IMR-90 (cell line): ENCODE measurements around the gene CTRL. TPM values are rescaled to one million over a fixed set of nuclear protein-coding genes. Genes with fewer than 3 reads are reported as not detected.

Source experiments
- ATAC-seq: fragments of 200-7000 bp; cut with Tn5 transposase; 2 replicates; pipeline ENCODE4 v1.9.1; 2020; ENCODE audit warnings: low read depth, mild to moderate bottlenecking, moderate library complexity
- BruUV-seq: library from RNA; stranded (reverse); fragments of 400-500 nt; replicated peaks from 2 replicates; lab custom pipeline; 2021; lab: Mats Ljungman, UMichigan
- CTCF ChIA-PET: fragments of 300-600 bp; formaldehyde crosslinking; extraction: SDS; loops from one replicate; lab custom pipeline; 2021; ENCODE audit warnings: antibody characterized with exemption; lab: Yijun Ruan, JAX
- POLR2A ChIA-PET: fragments of 300-600 bp; sonication (Branson Sonifier 250); formaldehyde crosslinking; loops from one replicate; lab custom pipeline; 2022; ENCODE audit warnings: antibody characterized with exemption; ENCODE audit not compliant: unreplicated experiment; lab: Charles Lee
- DNase-seq: peaks from one replicate; pipeline ENCODE4 v3.0.0; 2013
- H2AFZ ChIP-seq: replicated peaks from 2 replicates; pipeline ENCODE3; 2013; ENCODE audit warnings: low read length, mild to moderate bottlenecking; ENCODE audit not compliant: poor library complexity
- H2AK5ac ChIP-seq: 2 replicates; pipeline ENCODE4 v1.6.1; 2013; ENCODE audit warnings: low read depth, low read length, inconsistent platforms
- H2AK9ac ChIP-seq: replicated peaks from 2 replicates; pipeline ENCODE3; 2013; ENCODE audit warnings: mild to moderate bottlenecking, low read depth, low read length, moderate library complexity; ENCODE audit not compliant: poor library complexity
- H2BK120ac ChIP-seq: 2 replicates; pipeline ENCODE4 v1.6.1; 2013; ENCODE audit warnings: low read depth, low read length, inconsistent platforms
- H2BK15ac ChIP-seq: 3 replicates; pipeline ENCODE4 v1.6.1; 2013; ENCODE audit warnings: low read depth, low read length, inconsistent platforms
- H2BK20ac ChIP-seq: 2 replicates; pipeline ENCODE4 v1.6.1; 2013; ENCODE audit warnings: low read depth, mild to moderate bottlenecking, inconsistent platforms, low read length, moderate library complexity
- H2BK5ac ChIP-seq: 2 replicates; pipeline ENCODE4 v1.6.1; 2013; ENCODE audit warnings: mild to moderate bottlenecking, low read depth, low read length, inconsistent platforms; ENCODE audit not compliant: poor library complexity, severe bottlenecking
- H3K14ac ChIP-seq: replicated peaks from 2 replicates; pipeline ENCODE4 v1.6.1; 2013; ENCODE audit warnings: low read depth, low read length, inconsistent platforms
- H3K18ac ChIP-seq: 2 replicates; pipeline ENCODE4 v1.6.1; 2013; ENCODE audit warnings: low read depth, low read length, control low read depth
- H3K23ac ChIP-seq: 2 replicates; pipeline ENCODE4 v1.6.1; 2013; ENCODE audit warnings: low read depth, low read length, inconsistent platforms
- H3K27ac ChIP-seq: 2 replicates; pipeline ENCODE4 v1.5.1; 2013; ENCODE audit warnings: mild to moderate bottlenecking, control low read depth, low read length; ENCODE audit not compliant: insufficient read depth
- H3K27me3 ChIP-seq: 2 replicates; pipeline ENCODE4 v1.6.1; 2013; ENCODE audit warnings: low read length; ENCODE audit not compliant: control insufficient read depth, insufficient read depth
- H3K36me3 ChIP-seq: 2 replicates; pipeline ENCODE4 v1.6.1; 2013; ENCODE audit warnings: low read length, mixed read lengths; ENCODE audit not compliant: control insufficient read depth, insufficient read depth
- H3K4ac ChIP-seq: 2 replicates; pipeline ENCODE4 v1.6.1; 2013; ENCODE audit warnings: low read depth, low read length, inconsistent platforms
- H3K4me1 ChIP-seq: 2 replicates; pipeline ENCODE4 v1.6.1; 2013; ENCODE audit warnings: low read length, mixed read lengths; ENCODE audit not compliant: control insufficient read depth, insufficient read depth
- H3K4me2 ChIP-seq: 2 replicates; pipeline ENCODE4 v1.6.1; 2013; ENCODE audit warnings: low read depth, mild to moderate bottlenecking, control low read depth, low read length, moderate library complexity
- H3K4me3 ChIP-seq: 2 replicates; pipeline ENCODE4 v1.5.1; 2013; ENCODE audit warnings: low read depth, mild to moderate bottlenecking, control low read depth, low read length, moderate library complexity; ENCODE audit not compliant: insufficient read depth
- H3K56ac ChIP-seq: 2 replicates; pipeline ENCODE4 v1.6.1; 2013; ENCODE audit warnings: low read length, inconsistent platforms; ENCODE audit not compliant: insufficient read depth; ENCODE audit errors: extremely low read depth
- H3K79me1 ChIP-seq, 2 experiments: 2 replicates each; pipeline ENCODE4 v1.6.1; 2013; ENCODE audit warnings: low read length in 2 of 2, inconsistent platforms in 1 of 2, low read depth in 1 of 2
- H3K9ac ChIP-seq: 2 replicates; pipeline ENCODE4 v1.6.1; 2013; ENCODE audit warnings: low read depth, low read length, control low read depth
- H3K9me1 ChIP-seq: 2 replicates; pipeline ENCODE4 v1.6.1; 2013; ENCODE audit warnings: low read length, inconsistent platforms; ENCODE audit not compliant: insufficient read depth
- H3K9me3 ChIP-seq: 2 replicates; pipeline ENCODE4 v1.6.1; 2013; ENCODE audit warnings: low read length; ENCODE audit not compliant: control insufficient read depth, insufficient read depth
- H4K20me1 ChIP-seq: 2 replicates; pipeline ENCODE4 v1.6.1; 2013; ENCODE audit warnings: low read length, inconsistent platforms; ENCODE audit not compliant: insufficient read depth
- H4K5ac ChIP-seq: 2 replicates; pipeline ENCODE4 v1.6.1; 2013; ENCODE audit warnings: mild to moderate bottlenecking, low read depth, low read length, control low read depth
- H4K8ac ChIP-seq, 2 experiments: 2 replicates each; pipeline ENCODE4 v1.6.1; 2013; ENCODE audit warnings: low read depth in 2 of 2, low read length in 2 of 2, control low read depth in 1 of 2, inconsistent platforms in 1 of 2
- H4K91ac ChIP-seq: 2 replicates; pipeline ENCODE4 v1.6.1; 2013; ENCODE audit warnings: low read depth, low read length, inconsistent platforms; ENCODE audit not compliant: insufficient read depth
- BHLHE40 ChIP-seq: fragments of 150-350 bp; IDR thresholded peaks from 2 replicates; pipeline ENCODE4 v1.6.1; 2016; ENCODE audit warnings: mild to moderate bottlenecking, low read depth, low read length
- CEBPB ChIP-seq: IDR thresholded peaks from 2 replicates; pipeline ENCODE4 v1.6.1; 2012; ENCODE audit warnings: low read depth, low read length, improper control_type of control experiment
- CHD1 ChIP-seq: IDR thresholded peaks from 2 replicates; pipeline ENCODE4 v1.6.1; 2012; ENCODE audit warnings: low read depth, low read length, improper control_type of control experiment
- FOS ChIP-seq: fragments of 150-350 bp; IDR thresholded peaks from 2 replicates; pipeline ENCODE4 v1.6.1; 2016; ENCODE audit warnings: low read depth, low read length
- MAFK ChIP-seq: IDR thresholded peaks from 2 replicates; pipeline ENCODE4 v1.6.1; 2012; ENCODE audit warnings: low read depth, low read length, improper control_type of control experiment
- MAZ ChIP-seq: IDR thresholded peaks from 2 replicates; pipeline ENCODE4 v1.6.1; 2012; ENCODE audit warnings: low read depth, mild to moderate bottlenecking, low read length, improper control_type of control experiment, moderate library complexity, borderline replicate concordance
- MXI1 ChIP-seq: IDR thresholded peaks from 2 replicates; pipeline ENCODE4 v1.6.1; 2012; ENCODE audit warnings: low read depth, mild to moderate bottlenecking, low read length, moderate library complexity, borderline replicate concordance
- RAD21 ChIP-seq: IDR thresholded peaks from 2 replicates; pipeline ENCODE4 v1.6.1; 2012; ENCODE audit warnings: low read length, improper control_type of control experiment
- RCOR1 ChIP-seq: IDR thresholded peaks from 2 replicates; pipeline ENCODE4 v1.6.1; 2012; ENCODE audit warnings: mild to moderate bottlenecking, low read length, improper control_type of control experiment; ENCODE audit not compliant: insufficient replicate concordance
- RFX5 ChIP-seq: IDR thresholded peaks from 2 replicates; pipeline ENCODE4 v1.8.0; 2012; ENCODE audit warnings: low read depth, mild to moderate bottlenecking, low read length, moderate library complexity
- SMC3 ChIP-seq: fragments of 150-350 bp; IDR thresholded peaks from 2 replicates; pipeline ENCODE4 v1.6.1; 2016; ENCODE audit warnings: low read depth, mild to moderate bottlenecking, antibody characterized with exemption, low read length, moderate library complexity
- whole genome bisulfite sequencing, 2 experiments: methylation state at CpG; one replicate each; pipeline versions ENCODE4 v1.1.5 to v1.1.7; 2013; ENCODE audit warnings: missing lambda C conversion rate in 2 of 2; ENCODE audit not compliant: insufficient read length in 1 of 2; ENCODE audit errors: extremely low coverage in 2 of 2; 5-methylcytosine and 5-hydroxymethylcytosine counted together
- dilution Hi-C: fragments of 300-500 bp; cut with HindIII; formaldehyde crosslinking; loops from one replicate; pipeline ENCODE4 v1.14.3; 2018; ENCODE audit warnings: low sequenced_read_pairs; ENCODE audit not compliant: unreplicated experiment
- in situ Hi-C: fragments of 300-500 bp; cut with MboI; formaldehyde crosslinking; loops from 3 replicates; pipeline ENCODE4 v1.14.3; 2019; ENCODE audit warnings: low sequenced_read_pairs, inconsistent platforms, mixed read lengths
- intact Hi-C: fragments of 100-400 bp; cut with micrococcal nuclease; formaldehyde crosslinking; loops from 2 replicates; pipeline ENCODE4 v1.10.0; 2022
- polyA plus RNA-seq, 3 experiments: library from polyadenylated mRNA; depleted of rRNA; stranded (reverse); fragments of >200 nt; gene quantifications; 2 replicates each; pipeline ENCODE4 v1.2.3, GENCODE V29; 2012; ENCODE audit warnings: low replicate concordance in 1 of 3
- total RNA-seq: library from RNA; depleted of rRNA; stranded (reverse); fragments of >200 nt; gene quantifications from 2 replicates; pipeline ENCODE4 v1.2.3, GENCODE V29; 2012
- TF ChIP-seq, protein P1 (sequence below): fragments of 150-350 bp; IDR thresholded peaks from 2 replicates; pipeline ENCODE4 v1.6.1; 2017; ENCODE audit warnings: mild to moderate bottlenecking, antibody characterized with exemption, low read length, low read depth
- TF ChIP-seq, protein P2 (sequence below): fragments of 150-350 bp; IDR thresholded peaks from 2 replicates; pipeline ENCODE4 v1.6.1; 2016; ENCODE audit warnings: low read depth, mild to moderate bottlenecking, low read length, moderate library complexity, borderline replicate concordance
- TF ChIP-seq, protein P3 (sequence below): conservative IDR thresholded peaks from 2 replicates; pipeline ENCODE4 v1.5.1; 2012; ENCODE audit warnings: mild to moderate bottlenecking, low read depth, low read length, improper control_type of control experiment

The CTRL gene
- total and polyA plus RNA-seq, 2 of the 4 experiments (the other 2 are of a cell fraction), result 0.18 to 1.1 TPM

DNA sequence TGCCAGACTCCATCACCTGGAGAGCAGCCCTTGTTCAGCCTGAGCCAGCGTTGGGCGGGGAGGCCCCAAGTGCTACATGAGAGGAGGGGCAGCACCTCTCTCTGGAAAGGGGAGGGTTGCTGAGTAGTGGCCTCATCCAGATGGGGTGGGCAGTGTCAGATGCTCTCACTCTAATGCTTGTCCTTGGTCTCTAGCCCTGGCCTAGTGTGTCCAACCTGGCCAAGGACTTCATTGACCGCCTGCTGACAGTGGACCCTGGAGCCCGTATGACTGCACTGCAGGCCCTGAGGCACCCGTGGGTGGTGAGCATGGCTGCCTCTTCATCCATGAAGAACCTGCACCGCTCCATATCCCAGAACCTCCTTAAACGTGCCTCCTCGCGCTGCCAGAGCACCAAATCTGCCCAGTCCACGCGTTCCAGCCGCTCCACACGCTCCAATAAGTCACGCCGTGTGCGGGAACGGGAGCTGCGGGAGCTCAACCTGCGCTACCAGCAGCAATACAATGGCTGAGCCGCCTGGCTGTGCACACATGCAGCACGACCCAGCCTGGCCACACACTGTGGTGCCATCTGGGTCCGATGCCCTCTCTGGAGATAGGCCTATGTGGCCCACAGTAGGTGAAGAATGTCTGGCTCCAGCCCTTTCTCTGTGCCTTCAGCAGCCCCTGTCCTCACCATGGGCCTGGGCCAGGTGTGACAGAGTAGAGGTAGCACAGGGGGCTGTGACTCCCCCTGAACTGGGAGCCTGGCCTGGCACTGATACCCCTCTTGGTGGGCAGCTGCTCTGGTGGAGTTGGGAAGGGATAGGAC lies 4.3 kb downstream of the CTRL start:
- ATAC-seq, result no peak
- Histone ChIP-seq H3K9ac (no peak overlapping the region), H2BK5ac (no peak overlapping the region), H3K9me1 (no peaks in the 10 kb centered on the region), H3K79me1 (peaks cover 5 to 35% of the 10 kb centered on the region in 2 experiments; a peak in 2 of 4 replicates), H3K14ac (no peak overlapping the region), H2BK120ac (no peak overlapping the region), H4K8ac (no peak overlapping the region), H3K27me3 (no peaks in the 10 kb centered on the region), H3K4me1 (no peaks in the 10 kb centered on the region), H2BK20ac (no peak overlapping the region), H2AK5ac (no peak overlapping the region), H3K27ac (no peak overlapping the region), H4K91ac (no peak overlapping the region), H2AK9ac (no peak overlapping the region), H3K36me3 (peaks cover 29% of the 10 kb centered on the region), H4K20me1 (peaks cover 46% of the 10 kb centered on the region), H3K56ac (no peak overlapping the region), H3K18ac (no peak overlapping the region), H3K4me3 (no peak overlapping the region), H2BK15ac (no peak overlapping the region), H2AFZ (no peak overlapping the region), H3K23ac (no peak overlapping the region), H3K4me2 (no peak overlapping the region), H4K5ac (no peak overlapping the region), H3K4ac (no peak overlapping the region), H3K9me3 (no peaks in the 10 kb centered on the region)
- in situ Hi-C loops (loop anchor here (5.0 to 25.0 kb wide), 3 partner anchors 115 to 390 kb away; partner anchors contain the start of gene RIPOR1), intact Hi-C loops (no loop called here), dilution Hi-C loops (no loop called here)
- ChIA-PET POLR2A (no interaction called here), CTCF (no interaction called here)
- BruUV-seq, result no TSS peak
- no peak for DNase-seq
- WGBS, 2 experiments, result 97% methylated on average over 15 of the region's 22 CpGs; no CpG with 5 or more reads in 1 of the 2 experiments
- no peak for TF ChIP-seq BHLHE40
- TF ChIP-seq CHD1, result no peak
- TF ChIP-seq CEBPB, result no peak
- TF ChIP-seq, protein P1, sequence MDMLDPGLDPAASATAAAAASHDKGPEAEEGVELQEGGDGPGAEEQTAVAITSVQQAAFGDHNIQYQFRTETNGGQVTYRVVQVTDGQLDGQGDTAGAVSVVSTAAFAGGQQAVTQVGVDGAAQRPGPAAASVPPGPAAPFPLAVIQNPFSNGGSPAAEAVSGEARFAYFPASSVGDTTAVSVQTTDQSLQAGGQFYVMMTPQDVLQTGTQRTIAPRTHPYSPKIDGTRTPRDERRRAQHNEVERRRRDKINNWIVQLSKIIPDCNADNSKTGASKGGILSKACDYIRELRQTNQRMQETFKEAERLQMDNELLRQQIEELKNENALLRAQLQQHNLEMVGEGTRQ, result no peak
- no peak for TF ChIP-seq MAZ
- TF ChIP-seq SMC3, result no peak
- TF ChIP-seq RAD21, result no peak
- TF ChIP-seq, protein P2, sequence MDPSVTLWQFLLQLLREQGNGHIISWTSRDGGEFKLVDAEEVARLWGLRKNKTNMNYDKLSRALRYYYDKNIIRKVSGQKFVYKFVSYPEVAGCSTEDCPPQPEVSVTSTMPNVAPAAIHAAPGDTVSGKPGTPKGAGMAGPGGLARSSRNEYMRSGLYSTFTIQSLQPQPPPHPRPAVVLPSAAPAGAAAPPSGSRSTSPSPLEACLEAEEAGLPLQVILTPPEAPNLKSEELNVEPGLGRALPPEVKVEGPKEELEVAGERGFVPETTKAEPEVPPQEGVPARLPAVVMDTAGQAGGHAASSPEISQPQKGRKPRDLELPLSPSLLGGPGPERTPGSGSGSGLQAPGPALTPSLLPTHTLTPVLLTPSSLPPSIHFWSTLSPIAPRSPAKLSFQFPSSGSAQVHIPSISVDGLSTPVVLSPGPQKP, result no peak
- TF ChIP-seq FOS, result no peak
- TF ChIP-seq MAFK, result no peak
- TF ChIP-seq RCOR1, result no peak
- TF ChIP-seq, protein P3, sequence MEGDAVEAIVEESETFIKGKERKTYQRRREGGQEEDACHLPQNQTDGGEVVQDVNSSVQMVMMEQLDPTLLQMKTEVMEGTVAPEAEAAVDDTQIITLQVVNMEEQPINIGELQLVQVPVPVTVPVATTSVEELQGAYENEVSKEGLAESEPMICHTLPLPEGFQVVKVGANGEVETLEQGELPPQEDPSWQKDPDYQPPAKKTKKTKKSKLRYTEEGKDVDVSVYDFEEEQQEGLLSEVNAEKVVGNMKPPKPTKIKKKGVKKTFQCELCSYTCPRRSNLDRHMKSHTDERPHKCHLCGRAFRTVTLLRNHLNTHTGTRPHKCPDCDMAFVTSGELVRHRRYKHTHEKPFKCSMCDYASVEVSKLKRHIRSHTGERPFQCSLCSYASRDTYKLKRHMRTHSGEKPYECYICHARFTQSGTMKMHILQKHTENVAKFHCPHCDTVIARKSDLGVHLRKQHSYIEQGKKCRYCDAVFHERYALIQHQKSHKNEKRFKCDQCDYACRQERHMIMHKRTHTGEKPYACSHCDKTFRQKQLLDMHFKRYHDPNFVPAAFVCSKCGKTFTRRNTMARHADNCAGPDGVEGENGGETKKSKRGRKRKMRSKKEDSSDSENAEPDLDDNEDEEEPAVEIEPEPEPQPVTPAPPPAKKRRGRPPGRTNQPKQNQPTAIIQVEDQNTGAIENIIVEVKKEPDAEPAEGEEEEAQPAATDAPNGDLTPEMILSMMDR, result no peak
- TF ChIP-seq RFX5, result no peak
- no peak for TF ChIP-seq MXI1
